ENCODE data around the gene IQSEC1. TPM values are rescaled to one million over a fixed set of nuclear protein-coding genes. Genes with fewer than 3 reads are reported as not detected.

IQSEC1 gene
- total and polyA plus RNA-seq, 10 of the 15 experiments (the other 5 are each of a cell fraction or from before 2014, with no cell fraction given), result 0.92 to 55.2 (median 8.5) TPM

- peak overlapping the region; percentile 17; the same call in 1 of the 2 replicates for H3K4me3 ChIP-seq
- H3K27ac ChIP-seq (ENCODE audit: control insufficient read depth, insufficient read depth), result peak overlapping the region; percentile 24; the same call in 1 of the 2 replicates
- RAD21 ChIA-PET (ENCODE audit: unreplicated experiment), result no interaction called here
- no peak for FAIRE-seq
- peaks cover 49% of the 10 kb centered on the region for H3K4me1 ChIP-seq (ENCODE audit: control insufficient read depth, insufficient read depth, low read length)
- no peaks in the 10 kb centered on the region for H3K9me3 ChIP-seq (replicated peaks; ENCODE audit: control insufficient read depth, insufficient read depth, low read length)
- no TSS peak for BruUV-seq (replicated peaks)
- POLR2A ChIA-PET, result interaction anchor here (1.2 kb wide), 1 partner anchor 24 kb away, joined by 3 read pairs; no protein-coding TSS in a partner anchor
- CTCF ChIA-PET, result interaction anchor here (0.6 to 1.3 kb wide), 3 partner anchors 35 to 130 kb away, joined by 3 to 4 read pairs (median 3); no protein-coding TSS in a partner anchor
- H3K9ac ChIP-seq (ENCODE audit: control insufficient read depth, insufficient read depth, low read length), result no peak overlapping the region
- intact Hi-C loops (cut with micrococcal nuclease; ENCODE audit: unreplicated experiment) (no loop called here), in situ Hi-C loops (cut with MboI) (no loop called here)
- WGBS (ENCODE audit: insufficient coverage, insufficient replicate concordance, low lambda C conversion rate, missing lambda C conversion rate), result 39% methylated on average over 15 of the region's 15 CpGs
- DNase-seq (ENCODE audit: low read depth, low spot score), result no peak
- peaks cover 60% of the 10 kb centered on the region for H3K79me2 ChIP-seq (ENCODE audit: control insufficient read depth, insufficient read depth, low read length)
- H3K27me3 ChIP-seq (replicated peaks in 1 of 2; ENCODE audit: control insufficient read depth in 2 of 2, insufficient read depth in 2 of 2, low read length in 1 of 2), result no peaks in the 10 kb centered on the region
- no peak overlapping the region for H2AFZ ChIP-seq (ENCODE audit: control insufficient read depth, low read depth, low read length)
- SMC1A ChIA-PET (ENCODE audit: uncharacterized antibody, unreplicated experiment), result interaction anchor here (0.9 kb wide), 1 partner anchor 80 kb away, joined by 4 read pairs; no protein-coding TSS in a partner anchor
- H3K36me3 ChIP-seq (ENCODE audit: control insufficient read depth in 2 of 2, insufficient read depth in 2 of 2, low read length in 1 of 2), result peaks cover 0 to 4% of the 10 kb centered on the region in 2 experiments; a peak in 3 of 4 replicates
- TF ChIP-seq RUNX3 (IDR thresholded peaks at IDR 0.05; ENCODE audit: low read length), result peak; percentile 61
- TF ChIP-seq SPI1 (IDR thresholded peaks at IDR 0.05; ENCODE audit: borderline replicate concordance, insufficient read depth, low read depth, low read length), result peak; percentile 68; the same call in 1 of the 2 replicates
- TF ChIP-seq EED (IDR thresholded peaks at IDR 0.05; ENCODE audit: low read depth), result peak; percentile 54; the same call in 1 of the 2 replicates
- no peak for TF ChIP-seq USF1 (IDR thresholded peaks at IDR 0.05; ENCODE audit: borderline replicate concordance, extremely low read length, insufficient read depth, low read depth, low read length)
- TF ChIP-seq MLLT1 (IDR thresholded peaks at IDR 0.05), result no peak
- 0 out of 4 replicates have a peak, but pooled peaks of 1 of the 2 experiments have one; percentile 36 for TF ChIP-seq ETV6 (conservative IDR thresholded peaks at IDR 0.05 in 1 of 2, IDR thresholded peaks at IDR 0.05 in 1 of 2; ENCODE audit: borderline replicate concordance in 1 of 2, low read depth in 1 of 2)
- H3K4me2 ChIP-seq (ENCODE audit: control insufficient read depth, insufficient read depth), result peak overlapping the region; percentile 57
- H4K20me1 ChIP-seq (ENCODE audit: control insufficient read depth, insufficient read depth), result peaks cover 11% of the 10 kb centered on the region
- ATAC-seq, result no peak
Observed at GRCh38 chr3:12959838-12960378, 113.3 kb downstream of the IQSEC1 start.

Data from GM12878 (cell line).